ENCODE results near the gene MFSD2A. TPM values are rescaled to one million over a fixed set of nuclear protein-coding genes. Genes with fewer than 3 reads are reported as not detected.
A peak's percentile ranks its signal among the peaks of the same experiment; 100 is the strongest.
"Not testable (repeated sequence)": the region's sequence is repeated elsewhere in the genome, so short reads cannot be mapped to it uniquely, and the experiment has no call there.

The MFSD2A gene
- 0.65 TPM for total RNA-seq
- long read RNA-seq, result 0 reads

DNA sequence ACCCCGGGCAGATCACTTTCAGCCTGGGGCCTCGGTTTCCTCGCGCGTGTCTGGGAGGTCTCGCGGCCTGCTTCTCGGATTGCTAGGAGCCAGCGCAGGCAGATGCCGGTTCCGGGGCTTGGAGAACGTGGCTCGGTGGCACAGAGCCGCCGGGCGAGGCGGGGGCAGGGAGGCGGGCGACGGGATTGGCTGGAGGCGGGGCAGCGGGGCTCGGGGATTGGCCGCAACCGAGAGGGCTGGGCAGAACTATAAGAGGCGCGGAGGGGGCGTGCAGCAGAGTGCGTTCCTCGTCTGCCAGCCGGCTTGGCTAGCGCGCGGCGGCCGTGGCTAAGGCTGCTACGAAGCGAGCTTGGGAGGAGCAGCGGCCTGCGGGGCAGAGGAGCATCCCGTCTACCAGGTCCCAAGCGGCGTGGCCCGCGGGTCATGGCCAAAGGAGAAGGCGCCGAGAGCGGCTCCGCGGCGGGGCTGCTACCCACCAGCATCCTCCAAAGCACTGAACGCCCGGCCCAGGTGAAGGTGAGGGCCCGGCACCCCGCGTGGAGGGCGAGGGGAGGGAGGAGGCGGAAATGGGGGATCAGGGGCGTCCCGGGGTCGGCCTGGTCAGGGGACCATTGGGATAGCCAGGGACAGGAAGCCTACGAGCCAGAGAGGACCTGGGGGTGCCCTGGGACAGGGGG lies at the start of gene MFSD2A:
TSS of gene MFSD2A (plus strand) at position 276 of the 677 bp plus-strand sequence. CDS start at position 424, 148 bp downstream.
- intact Hi-C loops (cut with DNase I), result no loop called here
- DNase-seq (ENCODE audit: missing footprints) (peak; percentile 96), ATAC-seq (peak; percentile 97)

DNA sequence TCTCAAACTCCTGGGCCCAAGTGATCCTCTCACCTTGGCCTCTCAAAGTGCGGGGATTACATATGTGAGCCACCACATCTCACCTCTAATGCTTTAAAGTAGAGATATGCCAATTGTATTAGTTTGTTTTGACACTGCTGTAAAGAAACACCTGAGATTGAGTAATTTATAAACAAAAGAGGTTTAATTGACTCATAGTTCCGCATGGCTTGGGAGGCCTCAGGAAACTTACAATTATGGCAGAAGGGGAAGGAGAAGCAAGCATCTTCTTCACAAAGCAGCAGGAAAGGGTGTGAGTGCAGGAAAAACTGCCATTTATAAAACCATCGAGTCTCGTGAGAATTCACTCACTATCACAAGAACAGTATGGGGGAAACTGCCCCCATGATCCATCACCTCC lies 49.8 kb upstream of the MFSD2A start:
- intact Hi-C loops (cut with DNase I), result no loop called here
- DNase-seq (ENCODE audit: missing footprints) (no peak), ATAC-seq (no peak)

DNA sequence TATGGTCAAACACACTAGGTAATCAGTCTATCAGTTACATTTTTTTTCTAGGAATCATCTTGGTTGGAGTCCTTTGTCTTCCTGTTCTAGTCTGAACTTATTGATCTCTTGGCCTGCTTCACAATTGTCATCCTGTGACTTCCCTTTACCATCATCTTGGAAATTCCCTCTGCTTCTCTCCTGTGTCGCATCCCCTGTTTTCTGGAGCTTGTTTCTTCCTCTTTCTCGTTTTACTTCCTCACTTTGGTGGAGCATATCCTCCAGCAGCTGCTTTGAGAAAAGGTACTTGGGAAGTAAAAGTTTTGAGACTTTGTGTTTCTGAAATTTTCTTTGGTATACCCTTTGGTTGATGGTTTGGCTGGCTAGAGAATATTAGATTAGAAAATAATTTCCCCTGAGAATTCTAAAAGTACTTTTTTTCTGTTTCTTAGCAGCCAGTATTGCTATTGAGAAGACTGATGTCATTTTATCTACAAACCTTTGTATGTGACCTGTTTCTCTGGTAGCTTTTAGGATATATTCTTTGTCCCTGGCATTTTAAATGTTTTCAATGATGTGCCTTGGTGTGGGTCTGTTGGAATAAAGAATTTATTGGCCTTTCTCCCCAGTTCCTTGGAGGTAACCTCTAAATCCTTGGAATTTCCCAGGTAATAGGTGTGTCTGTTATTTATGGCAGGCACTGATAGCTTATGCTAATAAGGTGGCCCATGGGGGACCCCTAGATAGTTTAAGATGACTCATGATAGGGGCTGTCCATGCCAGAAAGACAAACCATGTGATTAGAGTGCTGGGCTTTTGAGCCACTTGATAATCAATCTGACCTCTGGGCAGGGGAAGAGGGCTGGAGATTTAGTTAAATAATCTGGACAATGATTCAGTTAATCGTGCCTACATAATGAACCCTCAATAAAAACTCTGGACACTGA lies 47.2 kb upstream of the MFSD2A start:
- intact Hi-C loops (cut with DNase I), result no loop called here
- ATAC-seq, result no peak
- no peak for DNase-seq (ENCODE audit: missing footprints)

DNA sequence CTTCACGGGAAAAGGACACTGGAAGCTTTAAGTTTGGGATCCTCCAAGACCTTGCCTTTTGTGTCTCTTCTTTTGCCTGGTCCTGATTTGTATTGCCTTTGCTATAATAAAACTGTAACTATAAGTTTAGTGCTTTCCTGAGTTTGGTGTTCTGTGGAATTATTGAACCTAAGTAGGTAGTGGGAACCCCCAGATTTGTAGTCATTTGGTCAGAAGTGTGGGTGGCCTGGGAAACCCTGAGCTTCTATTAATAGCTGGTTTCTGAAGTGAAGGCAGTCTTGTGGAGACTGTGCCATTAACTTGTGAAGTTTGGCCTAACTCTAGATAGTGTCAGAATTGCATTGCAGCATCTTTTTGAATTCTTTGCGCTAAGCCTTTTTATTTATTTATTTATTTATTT lies 46.4 kb upstream of the MFSD2A start:
- intact Hi-C loops (cut with DNase I), result no loop called here
- DNase-seq (ENCODE audit: missing footprints) (no peak), ATAC-seq (no peak)

DNA sequence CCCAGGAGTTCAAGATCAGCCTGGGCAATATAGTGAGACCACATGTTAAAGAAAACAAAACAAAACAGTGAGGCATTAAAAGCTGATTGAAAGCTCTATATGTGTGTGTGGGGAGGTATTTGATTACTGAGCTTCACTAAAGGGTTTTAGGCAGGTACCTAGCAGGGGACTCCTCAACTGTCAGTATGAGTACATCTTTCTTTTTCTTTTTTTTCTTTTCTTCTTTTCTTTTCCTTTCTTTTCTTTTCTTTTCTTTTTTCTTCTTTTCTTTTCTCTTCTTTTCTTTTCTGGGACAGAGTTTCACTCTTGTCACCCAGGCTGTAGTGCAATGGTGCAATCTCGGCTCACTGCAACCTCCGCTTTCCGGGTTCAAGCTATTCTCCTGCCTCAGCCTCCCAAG lies 44.7 kb upstream of the MFSD2A start:
- no peak for ATAC-seq
- DNase-seq (ENCODE audit: missing footprints), result no peak
- intact Hi-C loops (cut with DNase I), result no loop called here

DNA sequence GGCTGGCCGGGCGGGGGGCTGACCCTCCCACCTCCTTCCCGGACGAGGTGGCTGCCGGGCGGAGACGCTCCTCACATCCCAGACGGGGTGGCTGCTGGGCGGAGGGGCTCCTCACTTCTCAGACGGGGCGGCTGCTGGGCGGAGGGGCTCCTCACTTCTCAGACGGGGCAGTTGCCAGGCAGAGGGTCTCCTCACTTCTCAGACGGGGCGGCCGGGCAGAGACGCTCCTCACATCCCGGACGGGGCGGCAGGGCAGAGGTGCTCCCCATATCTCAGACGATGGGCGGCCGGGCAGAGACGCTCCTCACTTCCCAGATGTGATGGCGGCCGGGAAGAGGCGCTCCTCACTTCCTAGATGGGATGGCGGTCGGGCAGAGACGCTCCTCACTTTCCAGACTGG lies 41.8 kb upstream of the MFSD2A start:
- ATAC-seq; intact Hi-C loops (cut with DNase I): not testable (repeated sequence)

DNA sequence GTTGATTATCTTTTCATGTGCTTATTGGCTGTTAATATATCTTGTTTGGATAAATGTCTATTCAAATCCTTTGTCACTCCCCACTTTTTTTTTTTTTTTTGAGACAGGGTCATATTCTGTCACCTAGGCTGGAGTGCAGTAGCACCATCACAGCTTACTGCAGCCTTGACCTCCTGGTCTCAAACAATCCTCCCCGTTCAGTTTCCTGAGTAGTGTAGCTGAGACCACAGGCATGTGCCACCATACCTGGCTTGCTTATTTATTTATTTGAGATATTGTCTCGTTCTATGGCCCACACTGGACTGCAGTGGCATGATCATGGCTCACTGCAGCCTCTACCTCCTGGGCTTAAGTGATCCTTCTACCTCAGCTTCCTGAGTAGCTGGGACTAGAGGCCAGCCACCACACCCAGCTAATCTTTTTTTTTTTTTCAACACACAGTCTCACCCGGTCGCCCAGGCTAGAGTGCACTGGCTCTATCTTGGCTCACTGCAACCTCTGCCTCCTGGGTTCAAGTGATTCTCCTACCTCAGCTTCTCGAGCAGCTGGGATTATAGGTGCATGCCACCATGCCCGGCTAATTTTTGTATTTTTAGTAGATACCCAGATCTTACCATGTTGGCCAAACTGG lies 39.3 kb upstream of the MFSD2A start:
- ATAC-seq (no peak), DNase-seq (ENCODE audit: missing footprints) (peak; percentile 5)
- intact Hi-C loops (cut with DNase I), result loop anchor here (5.0 kb wide), 1 partner anchor 117 kb away; no protein-coding TSS in a partner anchor

More for the DNA sequence above, 41.8 kb upstream of the MFSD2A start:
- DNase-seq (ENCODE audit: missing footprints), result not testable (repeated sequence)

DNA sequence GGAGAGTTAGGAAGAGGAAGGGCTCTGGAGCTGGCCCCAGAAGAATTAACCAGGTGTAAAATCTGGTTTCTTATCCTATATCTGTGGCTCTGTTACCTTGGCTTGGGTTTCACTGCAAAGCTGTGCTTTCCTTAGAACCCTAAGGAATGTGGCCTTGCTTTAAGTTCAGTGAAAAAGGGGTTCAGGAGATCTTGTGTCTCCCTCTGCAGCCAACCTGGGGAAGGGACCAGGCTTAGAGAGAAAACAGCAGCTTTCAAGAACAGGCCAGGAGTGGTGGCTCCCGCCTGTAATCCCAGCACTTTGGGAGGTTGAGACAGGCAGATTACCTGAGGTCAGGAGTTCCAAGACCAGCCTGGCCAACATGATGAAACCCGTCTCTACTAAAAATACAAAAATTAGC lies 37.1 kb upstream of the MFSD2A start:
- intact Hi-C loops (cut with DNase I), result loop anchor here (5.0 kb wide), 1 partner anchor 114 kb away; no protein-coding TSS in a partner anchor
- DNase-seq (ENCODE audit: missing footprints), result no peak
- no peak for ATAC-seq

DNA sequence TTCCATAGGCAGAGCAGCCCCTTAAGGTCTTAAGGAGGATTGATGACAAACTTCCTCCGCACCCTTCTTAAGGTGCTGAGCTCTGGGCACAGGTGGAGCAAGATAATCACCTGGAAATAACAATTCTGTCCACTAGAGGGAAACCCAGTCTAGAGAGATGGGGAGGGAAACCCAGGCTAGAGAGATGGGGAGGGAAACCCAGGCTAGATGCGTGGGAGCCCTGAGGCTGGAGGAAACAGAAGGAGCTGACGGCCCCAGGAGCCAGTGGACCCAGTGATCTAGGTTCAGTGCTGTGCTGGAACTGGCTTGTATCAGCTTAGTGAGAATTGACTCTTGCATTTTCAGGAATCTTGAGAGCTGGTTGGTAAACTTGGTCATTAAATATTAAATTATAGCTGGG lies 35.4 kb upstream of the MFSD2A start:
- intact Hi-C loops (cut with DNase I), result loop anchor here (1.0 to 5.0 kb wide), 2 partner anchors 54 to 113 kb away; no protein-coding TSS in a partner anchor
- DNase-seq (ENCODE audit: missing footprints) (no peak), ATAC-seq (peak; percentile 74)

DNA sequence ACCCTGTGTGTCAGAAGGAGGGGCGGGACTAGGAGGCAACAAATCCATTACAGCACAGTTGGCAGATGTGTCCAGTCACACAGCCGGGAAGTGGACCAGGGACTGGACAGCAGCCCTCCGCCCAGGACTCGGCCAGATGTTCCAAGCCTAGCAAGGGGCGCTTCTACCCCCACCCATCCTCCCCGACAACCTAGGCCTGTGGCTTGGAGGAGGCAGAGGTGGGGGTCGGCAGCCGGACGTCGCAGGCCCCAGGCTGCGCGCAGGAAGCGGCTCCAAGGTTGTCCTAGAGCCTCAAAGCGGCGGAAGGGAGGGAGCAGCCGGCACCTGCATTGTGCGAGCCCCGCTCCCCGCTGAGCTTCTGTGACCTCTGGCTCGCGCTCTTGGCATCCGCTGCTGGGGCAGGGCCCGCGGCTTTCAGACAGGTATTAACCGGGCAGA lies 32.7 kb upstream of the MFSD2A start:
- ATAC-seq (no peak), DNase-seq (ENCODE audit: missing footprints) (no peak)
- intact Hi-C loops (cut with DNase I), result no loop called here

DNA sequence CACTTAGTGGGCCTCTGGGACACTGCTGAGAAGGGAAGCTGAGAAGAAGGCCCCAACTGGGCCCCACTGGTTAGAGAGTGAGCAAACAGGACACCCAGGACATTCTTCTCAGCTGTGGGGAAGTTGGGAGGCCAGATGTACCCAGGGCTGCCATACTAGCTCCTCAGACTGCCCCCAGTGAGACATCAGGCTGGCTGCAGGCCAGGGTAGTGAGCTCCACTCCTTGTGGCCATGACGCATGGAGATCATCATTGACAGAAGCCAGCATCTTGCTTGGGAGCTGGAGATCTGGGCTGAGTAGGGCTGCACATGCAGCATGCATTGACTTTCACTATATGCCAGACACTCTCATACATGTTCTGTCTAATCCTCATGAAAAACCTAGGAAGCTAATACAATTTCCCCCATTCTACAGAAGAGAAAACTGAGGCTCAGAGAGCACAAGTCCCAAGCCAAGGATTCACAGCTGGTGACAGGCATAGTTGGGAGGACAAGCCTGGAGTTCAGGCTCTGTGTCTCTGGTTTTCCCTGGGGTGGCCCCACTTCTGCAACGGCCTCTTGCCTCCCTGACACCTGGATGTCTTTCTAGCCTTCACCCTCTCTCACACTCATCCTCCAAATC lies 29.1 kb upstream of the MFSD2A start:
- DNase-seq (ENCODE audit: missing footprints) (no peak), ATAC-seq (no peak)
- intact Hi-C loops (cut with DNase I), result no loop called here

DNA sequence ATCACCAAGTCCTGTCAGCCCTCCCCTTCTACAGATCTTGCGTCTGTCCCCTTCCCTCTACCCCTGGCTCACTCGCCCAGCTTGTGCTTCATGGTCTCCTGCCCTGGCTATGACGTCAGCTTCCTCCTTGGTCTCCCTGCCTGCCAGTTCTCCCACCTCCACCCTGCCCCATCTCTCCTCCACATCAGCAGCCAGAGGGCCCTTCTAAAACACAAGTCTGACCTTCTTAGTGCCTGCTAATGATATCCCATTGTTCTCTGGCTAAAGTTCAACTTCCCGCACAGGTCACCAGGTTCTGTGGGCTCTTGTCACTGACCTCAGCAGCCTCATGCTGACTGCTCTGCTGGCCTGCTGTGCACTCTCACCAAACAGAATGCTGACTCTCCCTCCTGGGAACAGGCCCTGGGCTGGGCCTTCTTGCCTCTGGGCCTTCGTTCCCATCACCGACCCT lies 28.6 kb upstream of the MFSD2A start:
- DNase-seq (ENCODE audit: missing footprints) (no peak), ATAC-seq (peak; percentile 27)
- intact Hi-C loops (cut with DNase I), result no loop called here

DNA sequence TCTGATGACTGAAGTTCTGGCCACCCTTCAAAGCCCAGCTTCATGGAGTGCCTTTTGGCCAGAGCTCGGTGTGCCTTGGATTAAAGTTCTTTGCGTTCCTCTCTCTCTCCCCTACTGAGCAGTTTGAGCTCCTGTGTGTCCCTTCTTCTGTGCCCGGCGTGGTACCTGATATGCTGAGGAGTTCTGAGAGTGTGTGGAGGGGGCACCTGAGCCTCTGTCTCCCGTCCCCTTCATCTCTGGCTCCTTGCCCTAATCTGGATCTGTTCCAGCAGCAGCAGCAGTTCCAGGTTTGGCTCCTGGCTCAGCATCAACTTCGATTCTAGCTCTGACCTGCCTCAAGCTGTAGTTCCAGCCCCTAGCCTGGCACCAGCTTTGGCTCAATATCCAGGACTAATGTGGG lies 28.1 kb upstream of the MFSD2A start:
- intact Hi-C loops (cut with DNase I), result no loop called here
- DNase-seq (ENCODE audit: missing footprints) (no peak), ATAC-seq (peak; percentile 40)

DNA sequence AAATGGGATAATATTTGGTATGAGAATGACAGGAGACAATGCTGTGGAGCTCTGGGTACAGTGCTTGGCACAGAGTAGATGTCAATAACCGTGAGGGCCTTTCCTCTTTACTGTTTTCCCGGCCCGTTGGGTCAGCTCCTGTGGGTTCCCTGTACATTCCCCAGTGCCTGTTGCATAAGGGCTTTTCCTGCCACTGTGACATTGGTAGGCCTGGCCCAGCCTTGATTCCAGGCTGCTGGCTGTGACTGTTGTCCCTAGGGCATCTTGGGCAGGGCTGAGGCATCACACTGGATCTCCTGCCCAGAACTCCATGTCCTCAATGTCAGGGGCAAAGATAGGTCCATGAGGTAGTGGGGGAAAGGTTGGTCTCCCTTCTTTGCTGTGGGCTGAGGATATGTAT lies 27.4 kb upstream of the MFSD2A start:
- intact Hi-C loops (cut with DNase I), result no loop called here
- no peak for DNase-seq (ENCODE audit: missing footprints)
- peak; percentile 43 for ATAC-seq

DNA sequence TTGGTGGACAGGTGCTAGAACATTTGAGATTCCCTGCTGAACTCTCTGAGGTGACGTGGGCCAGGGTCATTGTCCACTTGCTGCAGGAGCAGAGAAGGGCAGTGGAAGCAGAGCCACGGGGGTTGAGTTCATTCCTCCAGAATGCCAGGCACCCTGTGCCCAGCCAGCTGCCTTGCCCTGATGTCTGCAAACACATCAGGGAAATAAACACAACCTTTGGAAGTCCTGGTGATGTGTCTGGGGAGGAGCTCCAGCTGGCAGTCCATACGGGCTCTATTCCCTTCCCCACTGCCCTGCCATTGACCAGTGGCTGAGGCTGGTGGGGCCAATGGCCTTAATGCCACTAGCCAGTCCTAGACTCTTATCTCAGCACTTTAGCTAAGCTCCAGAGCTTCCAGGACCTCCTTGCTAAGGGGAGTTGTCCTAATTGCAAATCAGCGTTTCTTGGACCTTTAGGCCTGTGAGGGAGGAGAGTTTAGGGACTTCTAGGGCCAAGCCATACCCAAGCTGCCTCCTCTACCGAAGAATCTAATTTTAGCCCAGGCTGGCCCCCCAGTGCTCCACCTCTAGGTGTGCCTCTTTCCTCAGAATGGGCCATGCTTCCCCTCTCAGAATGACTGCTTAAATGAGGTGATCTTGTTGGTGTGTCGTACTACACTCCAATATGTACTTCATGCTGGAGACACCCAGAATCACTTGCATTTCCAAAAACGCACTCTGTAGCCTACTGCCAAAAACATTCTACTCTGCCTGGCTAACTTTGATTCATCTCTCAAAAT lies 25.9 kb upstream of the MFSD2A start:
- no peak for ATAC-seq
- no peak for DNase-seq (ENCODE audit: missing footprints)
- intact Hi-C loops (cut with DNase I), result no loop called here

DNA sequence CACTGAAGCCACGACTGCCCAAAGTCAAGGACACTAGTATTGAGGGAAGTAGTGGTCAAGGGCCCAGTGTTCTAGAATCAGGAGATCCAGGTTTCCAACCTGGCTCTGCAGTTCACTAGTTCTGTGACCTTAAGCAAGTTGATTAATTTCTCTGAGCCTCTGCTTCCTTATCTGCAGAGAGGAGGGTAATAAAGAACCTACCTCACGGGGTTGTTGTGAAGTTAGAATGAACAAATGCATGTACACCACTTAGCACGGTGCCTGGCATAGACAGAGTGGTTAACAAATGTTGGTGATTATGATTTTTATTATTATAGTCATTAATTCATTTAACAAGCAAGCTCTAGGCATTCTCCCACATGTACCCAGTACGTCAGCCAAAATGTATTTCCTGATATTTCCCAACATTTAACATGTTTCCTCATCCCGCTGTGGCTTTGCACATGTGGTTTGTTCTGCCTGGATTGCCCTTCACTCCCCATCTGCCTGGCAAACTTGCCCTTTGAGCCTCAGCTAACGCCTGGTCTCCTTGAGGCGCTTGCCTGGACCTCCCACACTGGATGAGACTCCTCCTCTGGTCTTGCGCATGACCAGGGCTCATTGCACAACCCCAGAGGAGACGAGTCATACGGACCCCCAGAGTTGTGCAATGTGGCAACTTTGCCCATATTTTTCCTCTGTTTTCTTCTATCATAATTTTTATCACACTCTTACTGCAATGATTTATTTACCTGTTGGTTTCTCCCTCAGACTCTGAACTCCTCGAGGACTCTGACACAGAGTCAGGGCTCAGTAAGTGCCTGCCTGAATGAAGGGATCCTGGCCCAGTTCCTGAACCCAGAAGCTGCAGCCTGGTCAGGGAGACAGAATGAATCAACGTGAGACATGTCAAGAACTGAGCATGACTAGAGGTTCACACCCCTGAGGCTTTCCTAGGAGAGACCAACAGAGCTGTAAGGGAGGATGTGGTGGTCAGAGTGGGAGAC lies 20.7 kb upstream of the MFSD2A start:
- peak; percentile 85 for DNase-seq (ENCODE audit: missing footprints)
- ATAC-seq, result peak; percentile 91

More for the DNA sequence above, 20.7 kb upstream of the MFSD2A start:
- intact Hi-C loops (cut with DNase I), result no loop called here
